Activated T-helper 17 cell treated with anti-CD3 and anti-CD28 coated beads, Interleukin-2, amount 50 U/mL, for 72 hours (primary cell): ENCODE measurements around the gene LOXL3. TPM values are rescaled to one million over a fixed set of nuclear protein-coding genes. Genes with fewer than 3 reads are reported as not detected.
A peak's percentile ranks its signal among the peaks of the same experiment; 100 is the strongest.

Experiments used
- ATAC-seq: fragments of 150-1000 bp; cut with Tn5 transposase; replicated peaks from 2 replicates; pipeline ENCODE4 v1.10.0; 2021; ENCODE audit warnings: mild to moderate bottlenecking, moderate library complexity
- H3K27ac Mint-ChIP-seq: one replicate; pipeline ENCODE4 v1.8.0; 2022; ENCODE audit warnings: mixed read lengths
- H3K27me3 Mint-ChIP-seq: one replicate; pipeline ENCODE4 v1.8.0; 2022; ENCODE audit warnings: mixed read lengths
- H3K36me3 Mint-ChIP-seq: one replicate; pipeline ENCODE4 v1.8.0; 2022; ENCODE audit warnings: low read depth, mild to moderate bottlenecking, mixed read lengths
- H3K4me1 Mint-ChIP-seq: one replicate; pipeline ENCODE4 v1.8.0; 2022; ENCODE audit warnings: mixed read lengths
- H3K4me3 Mint-ChIP-seq: one replicate; pipeline ENCODE4 v1.8.0; 2022; ENCODE audit warnings: mild to moderate bottlenecking, mixed read lengths
- H3K9me3 Mint-ChIP-seq: one replicate; pipeline ENCODE4 v1.8.0; 2022; ENCODE audit warnings: mixed read lengths
- total RNA-seq, 2 donors: library from RNA; stranded (reverse); gene quantifications; one replicate each; pipeline ENCODE4 v1.2.3, GENCODE V29; 2022

LOXL3 gene
- total RNA-seq, 2 donors from 2014 or later = 2.0 to 4.4 TPM

- Mint-ChIP-seq H3K27me3 (no peaks in the 10 kb centered on the region), H3K9me3 (no peaks in the 10 kb centered on the region), H3K4me3 (peak overlapping the region; percentile 98), H3K36me3 (peaks cover 65% of the 10 kb centered on the region), H3K27ac (peak overlapping the region; percentile 55), H3K4me1 (peaks cover 21% of the 10 kb centered on the region)
- ATAC-seq = peak; percentile 70
Observed at GRCh38 chr2:74530239-74531187, 23.2 kb downstream of the LOXL3 start.

GRCh38 chr2:74529357-74530238 lies 24.1 kb downstream of the LOXL3 start, which contains the start of the genes AUP1 and HTRA2:
AUP1 (minus strand) TSS chr2:74529706; CDS start chr2:74529629, 77 bp downstream.
HTRA2 (plus strand) TSS chr2:74529933; CDS start chr2:74530007, 74 bp downstream.
- Mint-ChIP-seq H3K36me3 (peaks cover 65% of the 10 kb centered on the region), H3K27ac (peak within 1 kb of the TSS; percentile 97), H3K27me3 (no peaks in the 10 kb centered on the region), H3K4me1 (peaks cover 21% of the 10 kb centered on the region), H3K9me3 (no peaks in the 10 kb centered on the region), H3K4me3 (peak within 1 kb of the TSS; percentile 98)
- peak; percentile 76 for ATAC-seq

GRCh38 chr2:74528600-74529356 lies 25.0 kb downstream of the LOXL3 start:
- peak overlapping the region; percentile 98 for H3K4me3 Mint-ChIP-seq
- H3K27ac Mint-ChIP-seq = peak overlapping the region; percentile 97
- H3K27me3 Mint-ChIP-seq = no peaks in the 10 kb centered on the region
- no peaks in the 10 kb centered on the region for H3K9me3 Mint-ChIP-seq
- H3K36me3 Mint-ChIP-seq = peaks cover 65% of the 10 kb centered on the region
- H3K4me1 Mint-ChIP-seq = peaks cover 21% of the 10 kb centered on the region
- ATAC-seq = peak; percentile 1

- Mint-ChIP-seq H3K27ac (peak overlapping the region; percentile 97), H3K4me1 (peaks cover 21% of the 10 kb centered on the region), H3K27me3 (no peaks in the 10 kb centered on the region), H3K36me3 (peaks cover 63% of the 10 kb centered on the region), H3K4me3 (peak overlapping the region; percentile 98), H3K9me3 (no peaks in the 10 kb centered on the region)
- ATAC-seq = no peak
Observed at GRCh38 chr2:74527741-74528140, 26.0 kb downstream of the LOXL3 start.

GRCh38 chr2:74526649-74527230 lies 27.0 kb downstream of the LOXL3 start:
- Mint-ChIP-seq H3K27ac (no peak overlapping the region), H3K4me1 (peaks cover 16% of the 10 kb centered on the region), H3K27me3 (no peaks in the 10 kb centered on the region), H3K4me3 (no peak overlapping the region), H3K36me3 (peaks cover 53% of the 10 kb centered on the region), H3K9me3 (no peaks in the 10 kb centered on the region)
- ATAC-seq = no peak

GRCh38 chr2:74525717-74526648 lies 27.8 kb downstream of the LOXL3 start, which contains the start of gene DQX1:
DQX1 (minus strand) TSS chr2:74526231; CDS start chr2:74525729, 502 bp downstream.
- H3K27me3 Mint-ChIP-seq = no peaks in the 10 kb centered on the region
- no peak for ATAC-seq
- no peak within 1 kb of the TSS for H3K27ac Mint-ChIP-seq
- no peaks in the 10 kb centered on the region for H3K9me3 Mint-ChIP-seq
- peaks cover 45% of the 10 kb centered on the region for H3K36me3 Mint-ChIP-seq
- H3K4me1 Mint-ChIP-seq = peaks cover 8% of the 10 kb centered on the region
- H3K4me3 Mint-ChIP-seq = no peak within 1 kb of the TSS

GRCh38 chr2:74524955-74525716 lies 28.6 kb downstream of the LOXL3 start:
- Mint-ChIP-seq H3K9me3 (no peaks in the 10 kb centered on the region), H3K27me3 (peaks cover 3% of the 10 kb centered on the region), H3K36me3 (peaks cover 38% of the 10 kb centered on the region), H3K4me1 (peaks cover 4% of the 10 kb centered on the region), H3K4me3 (no peak overlapping the region), H3K27ac (no peak overlapping the region)
- no peak for ATAC-seq

GRCh38 chr2:74524005-74524404 lies 29.7 kb downstream of the LOXL3 start:
- Mint-ChIP-seq H3K9me3 (no peaks in the 10 kb centered on the region), H3K27me3 (peaks cover 8% of the 10 kb centered on the region), H3K27ac (no peak overlapping the region), H3K4me1 (peaks cover 4% of the 10 kb centered on the region), H3K4me3 (no peak overlapping the region), H3K36me3 (peaks cover 32% of the 10 kb centered on the region)
- ATAC-seq = no peak

- ATAC-seq = no peak
- peaks cover 22% of the 10 kb centered on the region for H3K27me3 Mint-ChIP-seq
- H3K9me3 Mint-ChIP-seq = no peaks in the 10 kb centered on the region
- peaks cover 4% of the 10 kb centered on the region for H3K4me1 Mint-ChIP-seq
- H3K36me3 Mint-ChIP-seq = peaks cover 17% of the 10 kb centered on the region
- no peak overlapping the region for H3K4me3 Mint-ChIP-seq
- no peak overlapping the region for H3K27ac Mint-ChIP-seq
Observed at GRCh38 chr2:74522516-74522915, 31.2 kb downstream of the LOXL3 start.

- Mint-ChIP-seq H3K36me3 (no peaks in the 10 kb centered on the region), H3K4me3 (peak overlapping the region; percentile 84), H3K4me1 (no peaks in the 10 kb centered on the region), H3K27ac (no peak overlapping the region), H3K27me3 (peaks cover 35% of the 10 kb centered on the region), H3K9me3 (no peaks in the 10 kb centered on the region)
- no peak for ATAC-seq
Observed at GRCh38 chr2:74516650-74517049, 37.1 kb downstream of the LOXL3 start.

- H3K4me1 Mint-ChIP-seq = no peaks in the 10 kb centered on the region
- H3K27me3 Mint-ChIP-seq = peaks cover 35% of the 10 kb centered on the region
- ATAC-seq = peak; percentile 83
- H3K9me3 Mint-ChIP-seq = no peaks in the 10 kb centered on the region
- H3K27ac Mint-ChIP-seq = no peak overlapping the region
- H3K4me3 Mint-ChIP-seq = peak overlapping the region; percentile 84
- no peaks in the 10 kb centered on the region for H3K36me3 Mint-ChIP-seq
Observed at GRCh38 chr2:74515981-74516633, 37.6 kb downstream of the LOXL3 start.
